SK-N-SH treated with all-trans-retinoic acid at 6 μM for 48 hours (cell line): Measurements from ENCODE around the gene TTBK1.

Experiments used
- ATAC-seq: fragments of 200-7000 bp; cut with Tn5 transposase; 3 replicates; pipeline ENCODE4 v1.9.1; 2020; ENCODE audit warnings: mild to moderate bottlenecking, moderate library complexity
- ARNTL ChIP-seq: fragments of 450-650 bp; formaldehyde crosslinking; IDR thresholded peaks from 2 replicates; pipeline ENCODE4 v1.5.0; 2020; ENCODE audit warnings: low read depth, mild to moderate bottlenecking, moderate library complexity, borderline replicate concordance
- BACH2 ChIP-seq: fragments of 250-450 bp; sonication (Bioruptor Pico); IDR thresholded peaks from 2 replicates; pipeline ENCODE4 v1.9.0; 2021; ENCODE audit warnings: mild to moderate bottlenecking, borderline replicate concordance
- CSDC2 ChIP-seq: fragments of 250-450 bp; sonication (Bioruptor Pico); IDR thresholded peaks from 2 replicates; pipeline ENCODE4 v1.5.0; 2020; ENCODE audit warnings: mild to moderate bottlenecking, moderate library complexity
- GLIS3 ChIP-seq: fragments of 250-450 bp; sonication (Bioruptor Pico); IDR thresholded peaks from 2 replicates; pipeline ENCODE4 v1.5.0; 2020; ENCODE audit warnings: mild to moderate bottlenecking, moderate library complexity
- ISL1 ChIP-seq: fragments of 250-450 bp; sonication (Bioruptor Pico); IDR thresholded peaks from 2 replicates; pipeline ENCODE4 v2.1.2; 2022; ENCODE audit warnings: mild to moderate bottlenecking, moderate library complexity
- OSR1 ChIP-seq: fragments of 250-450 bp; sonication (Bioruptor Pico); IDR thresholded peaks from 2 replicates; pipeline ENCODE4 v1.8.0; 2022; ENCODE audit warnings: moderate library complexity, mild to moderate bottlenecking, inconsistent platforms
- PPARA ChIP-seq: fragments of 250-450 bp; sonication (Bioruptor Pico); IDR thresholded peaks from 2 replicates; pipeline ENCODE4 v1.5.0; 2020; ENCODE audit warnings: mild to moderate bottlenecking, borderline replicate concordance
- RARB ChIP-seq: fragments of 250-450 bp; sonication (Bioruptor Pico); IDR thresholded peaks from 2 replicates; pipeline ENCODE4 v1.8.0; 2021; ENCODE audit warnings: mild to moderate bottlenecking, moderate library complexity
- SNAI2 ChIP-seq: fragments of 250-450 bp; sonication (Bioruptor Pico); IDR thresholded peaks from 2 replicates; pipeline ENCODE4 v1.5.0; 2020; ENCODE audit warnings: mild to moderate bottlenecking, moderate library complexity
- TCF4 ChIP-seq: fragments of 250-450 bp; sonication (Bioruptor Pico); IDR thresholded peaks from 2 replicates; pipeline ENCODE4 v1.8.0; 2021; ENCODE audit warnings: mild to moderate bottlenecking, moderate library complexity, borderline replicate concordance
- TOX ChIP-seq: fragments of 250-450 bp; sonication (Bioruptor Pico); IDR thresholded peaks from 2 replicates; pipeline ENCODE4 v1.8.0; 2021; ENCODE audit warnings: mild to moderate bottlenecking, moderate library complexity, borderline replicate concordance
- ZC3H10 ChIP-seq: fragments of 250-450 bp; sonication (Bioruptor Pico); IDR thresholded peaks from 2 replicates; pipeline ENCODE4 v1.5.1; 2021; ENCODE audit warnings: mild to moderate bottlenecking, moderate library complexity
- ZFP3 ChIP-seq: fragments of 250-450 bp; sonication (Bioruptor Pico); IDR thresholded peaks from 2 replicates; pipeline ENCODE4 v1.5.0; 2020; ENCODE audit warnings: mild to moderate bottlenecking, moderate library complexity
- ZFP30 ChIP-seq: fragments of 450-650 bp; formaldehyde crosslinking; IDR thresholded peaks from 2 replicates; pipeline ENCODE4 v1.5.0; 2022; ENCODE audit warnings: mild to moderate bottlenecking, moderate library complexity
- ZNF565 ChIP-seq: fragments of 450-650 bp; formaldehyde crosslinking; conservative IDR thresholded peaks from 2 replicates; pipeline ENCODE4 v1.5.0; 2020; ENCODE audit warnings: low read depth, mild to moderate bottlenecking, moderate library complexity
- ZNF70 ChIP-seq: fragments of 450-650 bp; formaldehyde crosslinking; IDR thresholded peaks from 2 replicates; pipeline ENCODE4 v1.5.0; 2020; ENCODE audit warnings: mild to moderate bottlenecking, moderate library complexity
- TF ChIP-seq, protein P1 (sequence below): fragments of 250-450 bp; sonication (Bioruptor Pico); IDR thresholded peaks from 2 replicates; pipeline ENCODE4 v1.5.1; 2021; ENCODE audit warnings: mild to moderate bottlenecking, moderate library complexity
- TF ChIP-seq, protein P2 (sequence below): fragments of 250-450 bp; sonication (Bioruptor Pico); IDR thresholded peaks from 2 replicates; pipeline ENCODE4 v1.8.0; 2020; ENCODE audit warnings: mild to moderate bottlenecking, moderate library complexity, borderline replicate concordance
- TF ChIP-seq, protein P3 (sequence below): fragments of 250-450 bp; sonication (Bioruptor Pico); IDR thresholded peaks from 2 replicates; pipeline ENCODE4 v1.8.0; 2021; ENCODE audit warnings: low read depth, mild to moderate bottlenecking, moderate library complexity, borderline replicate concordance
- TF ChIP-seq, protein P4 (sequence below): fragments of 250-450 bp; sonication (Bioruptor Pico); IDR thresholded peaks from 2 replicates; pipeline ENCODE4 v1.5.0; 2020; ENCODE audit warnings: mild to moderate bottlenecking, moderate library complexity
- TF ChIP-seq, protein P5 (sequence below): fragments of 250-450 bp; sonication (Bioruptor Pico); IDR thresholded peaks from 2 replicates; pipeline ENCODE4 v1.5.1; 2020; ENCODE audit warnings: low read depth, mild to moderate bottlenecking, moderate library complexity

TTBK1 gene

DNA sequence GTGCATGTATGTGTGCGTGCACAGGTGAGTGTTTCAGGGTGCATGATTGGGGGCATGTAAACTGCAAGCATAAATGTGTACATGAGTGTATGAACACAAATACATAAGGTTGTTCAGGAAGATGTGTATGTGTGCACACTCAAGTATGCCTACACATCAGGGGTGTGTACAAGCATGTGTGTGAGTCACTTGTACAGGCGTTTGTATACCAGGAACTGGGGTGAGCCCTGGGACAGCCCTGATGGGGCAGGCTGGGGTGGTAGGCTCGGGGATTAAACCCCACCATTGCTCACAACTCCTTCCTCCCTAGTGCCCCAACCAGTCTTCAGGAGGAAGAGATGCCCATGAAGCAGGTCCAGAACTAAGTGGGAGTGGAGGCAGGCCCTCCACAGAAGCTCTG is 61.1 kb downstream of the TTBK1 start:
- TF ChIP-seq PPARA (CRISPR knock-in tag) (no peak), RARB (CRISPR knock-in tag) (no peak), ZFP3 (CRISPR knock-in tag) (no peak), TCF4 (no peak), CSDC2 (CRISPR knock-in tag) (no peak), ZC3H10 (CRISPR knock-in tag) (no peak), SNAI2 (CRISPR knock-in tag) (no peak), ARNTL (no peak), ZNF70 (CRISPR knock-in tag) (no peak), ZNF565 (CRISPR knock-in tag) (no peak), GLIS3 (no peak), OSR1 (no peak), ISL1 (CRISPR knock-in tag) (no peak), ZFP30 (no peak)
- TF ChIP-seq, protein P1, sequence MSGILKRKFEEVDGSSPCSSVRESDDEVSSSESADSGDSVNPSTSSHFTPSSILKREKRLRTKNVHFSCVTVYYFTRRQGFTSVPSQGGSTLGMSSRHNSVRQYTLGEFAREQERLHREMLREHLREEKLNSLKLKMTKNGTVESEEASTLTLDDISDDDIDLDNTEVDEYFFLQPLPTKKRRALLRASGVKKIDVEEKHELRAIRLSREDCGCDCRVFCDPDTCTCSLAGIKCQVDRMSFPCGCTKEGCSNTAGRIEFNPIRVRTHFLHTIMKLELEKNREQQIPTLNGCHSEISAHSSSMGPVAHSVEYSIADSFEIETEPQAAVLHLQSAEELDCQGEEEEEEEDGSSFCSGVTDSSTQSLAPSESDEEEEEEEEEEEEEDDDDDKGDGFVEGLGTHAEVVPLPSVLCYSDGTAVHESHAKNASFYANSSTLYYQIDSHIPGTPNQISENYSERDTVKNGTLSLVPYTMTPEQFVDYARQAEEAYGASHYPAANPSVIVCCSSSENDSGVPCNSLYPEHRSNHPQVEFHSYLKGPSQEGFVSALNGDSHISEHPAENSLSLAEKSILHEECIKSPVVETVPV, result no peak
- TF ChIP-seq, protein P2, sequence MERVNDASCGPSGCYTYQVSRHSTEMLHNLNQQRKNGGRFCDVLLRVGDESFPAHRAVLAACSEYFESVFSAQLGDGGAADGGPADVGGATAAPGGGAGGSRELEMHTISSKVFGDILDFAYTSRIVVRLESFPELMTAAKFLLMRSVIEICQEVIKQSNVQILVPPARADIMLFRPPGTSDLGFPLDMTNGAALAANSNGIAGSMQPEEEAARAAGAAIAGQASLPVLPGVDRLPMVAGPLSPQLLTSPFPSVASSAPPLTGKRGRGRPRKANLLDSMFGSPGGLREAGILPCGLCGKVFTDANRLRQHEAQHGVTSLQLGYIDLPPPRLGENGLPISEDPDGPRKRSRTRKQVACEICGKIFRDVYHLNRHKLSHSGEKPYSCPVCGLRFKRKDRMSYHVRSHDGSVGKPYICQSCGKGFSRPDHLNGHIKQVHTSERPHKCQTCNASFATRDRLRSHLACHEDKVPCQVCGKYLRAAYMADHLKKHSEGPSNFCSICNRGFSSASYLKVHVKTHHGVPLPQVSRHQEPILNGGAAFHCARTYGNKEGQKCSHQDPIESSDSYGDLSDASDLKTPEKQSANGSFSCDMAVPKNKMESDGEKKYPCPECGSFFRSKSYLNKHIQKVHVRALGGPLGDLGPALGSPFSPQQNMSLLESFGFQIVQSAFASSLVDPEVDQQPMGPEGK (CRISPR knock-in tag), result no peak
- TF ChIP-seq, protein P3, sequence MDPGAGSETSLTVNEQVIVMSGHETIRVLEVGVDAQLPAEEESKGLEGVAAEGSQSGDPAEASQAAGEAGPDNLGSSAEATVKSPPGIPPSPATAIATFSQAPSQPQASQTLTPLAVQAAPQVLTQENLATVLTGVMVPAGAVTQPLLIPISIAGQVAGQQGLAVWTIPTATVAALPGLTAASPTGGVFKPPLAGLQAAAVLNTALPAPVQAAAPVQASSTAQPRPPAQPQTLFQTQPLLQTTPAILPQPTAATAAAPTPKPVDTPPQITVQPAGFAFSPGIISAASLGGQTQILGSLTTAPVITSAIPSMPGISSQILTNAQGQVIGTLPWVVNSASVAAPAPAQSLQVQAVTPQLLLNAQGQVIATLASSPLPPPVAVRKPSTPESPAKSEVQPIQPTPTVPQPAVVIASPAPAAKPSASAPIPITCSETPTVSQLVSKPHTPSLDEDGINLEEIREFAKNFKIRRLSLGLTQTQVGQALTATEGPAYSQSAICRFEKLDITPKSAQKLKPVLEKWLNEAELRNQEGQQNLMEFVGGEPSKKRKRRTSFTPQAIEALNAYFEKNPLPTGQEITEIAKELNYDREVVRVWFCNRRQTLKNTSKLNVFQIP (CRISPR knock-in tag), result no peak
- TF ChIP-seq, protein P4, sequence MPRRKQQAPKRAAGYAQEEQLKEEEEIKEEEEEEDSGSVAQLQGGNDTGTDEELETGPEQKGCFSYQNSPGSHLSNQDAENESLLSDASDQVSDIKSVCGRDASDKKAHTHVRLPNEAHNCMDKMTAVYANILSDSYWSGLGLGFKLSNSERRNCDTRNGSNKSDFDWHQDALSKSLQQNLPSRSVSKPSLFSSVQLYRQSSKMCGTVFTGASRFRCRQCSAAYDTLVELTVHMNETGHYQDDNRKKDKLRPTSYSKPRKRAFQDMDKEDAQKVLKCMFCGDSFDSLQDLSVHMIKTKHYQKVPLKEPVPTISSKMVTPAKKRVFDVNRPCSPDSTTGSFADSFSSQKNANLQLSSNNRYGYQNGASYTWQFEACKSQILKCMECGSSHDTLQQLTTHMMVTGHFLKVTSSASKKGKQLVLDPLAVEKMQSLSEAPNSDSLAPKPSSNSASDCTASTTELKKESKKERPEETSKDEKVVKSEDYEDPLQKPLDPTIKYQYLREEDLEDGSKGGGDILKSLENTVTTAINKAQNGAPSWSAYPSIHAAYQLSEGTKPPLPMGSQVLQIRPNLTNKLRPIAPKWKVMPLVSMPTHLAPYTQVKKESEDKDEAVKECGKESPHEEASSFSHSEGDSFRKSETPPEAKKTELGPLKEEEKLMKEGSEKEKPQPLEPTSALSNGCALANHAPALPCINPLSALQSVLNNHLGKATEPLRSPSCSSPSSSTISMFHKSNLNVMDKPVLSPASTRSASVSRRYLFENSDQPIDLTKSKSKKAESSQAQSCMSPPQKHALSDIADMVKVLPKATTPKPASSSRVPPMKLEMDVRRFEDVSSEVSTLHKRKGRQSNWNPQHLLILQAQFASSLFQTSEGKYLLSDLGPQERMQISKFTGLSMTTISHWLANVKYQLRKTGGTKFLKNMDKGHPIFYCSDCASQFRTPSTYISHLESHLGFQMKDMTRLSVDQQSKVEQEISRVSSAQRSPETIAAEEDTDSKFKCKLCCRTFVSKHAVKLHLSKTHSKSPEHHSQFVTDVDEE (CRISPR knock-in tag), result no peak
- TF ChIP-seq, all 23 proteins: peak for 0
- no peak for ATAC-seq

DNA sequence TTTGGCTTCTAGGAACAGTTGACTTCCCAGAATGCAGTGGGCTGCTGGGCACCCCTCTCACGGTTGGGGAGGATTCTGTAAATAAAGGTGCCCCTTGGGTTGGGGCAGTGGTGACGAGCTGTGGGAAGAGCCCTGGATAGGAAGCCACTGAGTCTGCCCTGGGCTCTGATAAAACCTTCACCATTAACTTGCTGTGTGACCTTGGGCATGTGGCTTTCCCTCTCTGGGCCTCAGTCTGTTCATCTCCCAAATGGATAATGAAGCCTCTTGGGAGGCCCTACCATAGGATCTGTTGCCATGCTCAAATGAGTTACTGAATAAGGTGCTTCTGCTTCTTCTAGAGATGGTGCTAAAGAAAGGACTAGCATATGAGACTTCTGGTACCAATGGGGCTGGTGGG is 61.6 kb downstream of the TTBK1 start:
- no peak for ATAC-seq
- TF ChIP-seq TOX (CRISPR knock-in tag), result no peak

DNA sequence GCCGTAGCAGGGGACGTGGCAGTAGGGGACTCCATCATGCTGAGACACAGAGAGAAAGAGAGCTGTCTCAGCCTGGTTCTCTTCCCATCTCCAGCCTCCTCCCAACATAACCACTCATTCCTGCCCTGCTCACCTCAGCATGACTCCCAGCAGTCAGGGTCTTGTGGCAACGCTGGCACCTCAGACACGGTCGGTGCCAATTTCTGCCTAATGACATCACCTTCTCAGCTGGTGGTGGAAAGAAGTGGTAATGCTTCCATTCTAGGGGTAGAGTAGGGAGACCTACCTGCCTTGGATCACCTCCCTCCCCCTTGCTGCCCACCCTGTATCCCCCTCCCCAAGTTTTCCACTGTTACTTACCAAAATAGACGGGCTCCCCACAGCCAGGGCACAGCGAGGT is 62.8 kb downstream of the TTBK1 start:
- TF ChIP-seq, protein P5, sequence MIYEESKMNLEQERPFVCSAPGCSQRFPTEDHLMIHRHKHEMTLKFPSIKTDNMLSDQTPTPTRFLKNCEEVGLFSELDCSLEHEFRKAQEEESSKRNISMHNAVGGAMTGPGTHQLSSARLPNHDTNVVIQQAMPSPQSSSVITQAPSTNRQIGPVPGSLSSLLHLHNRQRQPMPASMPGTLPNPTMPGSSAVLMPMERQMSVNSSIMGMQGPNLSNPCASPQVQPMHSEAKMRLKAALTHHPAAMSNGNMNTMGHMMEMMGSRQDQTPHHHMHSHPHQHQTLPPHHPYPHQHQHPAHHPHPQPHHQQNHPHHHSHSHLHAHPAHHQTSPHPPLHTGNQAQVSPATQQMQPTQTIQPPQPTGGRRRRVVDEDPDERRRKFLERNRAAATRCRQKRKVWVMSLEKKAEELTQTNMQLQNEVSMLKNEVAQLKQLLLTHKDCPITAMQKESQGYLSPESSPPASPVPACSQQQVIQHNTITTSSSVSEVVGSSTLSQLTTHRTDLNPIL (CRISPR knock-in tag), result no peak
- no peak for TF ChIP-seq SNAI2 (CRISPR knock-in tag)
- TF ChIP-seq, protein P3 (CRISPR knock-in tag), result no peak
- no peak for TF ChIP-seq ZNF565 (CRISPR knock-in tag)
- no peak for TF ChIP-seq CSDC2 (CRISPR knock-in tag)
- TF ChIP-seq, protein P1, result no peak
- TF ChIP-seq BACH2 (CRISPR knock-in tag), result no peak
- no peak for TF ChIP-seq ZFP30
- no peak for TF ChIP-seq OSR1
- TF ChIP-seq PPARA (CRISPR knock-in tag), result no peak
- TF ChIP-seq ARNTL, result no peak
- TF ChIP-seq ZC3H10 (CRISPR knock-in tag), result no peak
- TF ChIP-seq TOX (CRISPR knock-in tag), result no peak
- TF ChIP-seq ISL1 (CRISPR knock-in tag), result no peak

More for the DNA sequence above, 62.8 kb downstream of the TTBK1 start:
- no peak for ATAC-seq
